ENCODE measurements around the gene CELSR3. TPM values are rescaled to one million over a fixed set of nuclear protein-coding genes. Genes with fewer than 3 reads are reported as not detected.

CELSR3 gene
- 10 to 100 TPM; 18.2 to 18.6 TPM for total RNA-seq

DNA sequence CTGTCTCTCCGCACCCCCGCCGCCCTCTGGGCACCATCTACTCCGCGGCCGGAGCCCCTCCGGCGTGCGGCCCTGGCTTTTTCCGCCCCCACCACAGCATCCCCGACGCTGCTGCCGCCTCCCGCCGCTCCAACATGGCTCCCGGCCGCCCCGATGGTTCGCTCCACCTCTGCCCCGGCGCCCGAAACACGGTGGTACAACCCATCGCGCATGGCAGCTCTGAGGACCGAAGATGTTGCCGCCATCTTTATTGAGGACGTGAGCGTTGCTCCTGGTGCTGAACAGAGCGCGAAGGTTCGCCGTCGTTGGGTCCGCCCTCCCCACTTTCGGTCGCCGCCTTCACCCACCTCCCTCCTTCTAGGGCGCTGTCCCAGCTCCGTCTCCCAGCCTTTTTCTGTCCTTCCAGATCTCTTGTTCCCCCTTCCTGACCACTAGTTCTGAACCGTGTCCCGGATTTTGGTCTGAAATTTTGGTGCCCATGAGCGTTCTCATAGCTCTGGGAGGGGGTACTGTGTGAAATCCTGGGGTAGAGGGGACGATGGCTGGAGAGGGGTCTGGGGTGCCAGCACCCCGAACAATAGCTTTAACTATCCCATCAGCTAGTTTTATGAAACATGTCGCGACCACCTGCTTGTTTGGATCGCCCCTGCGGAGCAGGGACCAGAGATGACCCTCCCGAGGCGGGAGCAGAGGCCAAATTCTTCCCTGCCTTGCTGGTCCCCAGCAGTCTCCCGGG lies at the start of gene CELSR3:
Gene CELSR3 (minus strand): TSS at position 134 of the 736 bp plus-strand sequence. CDS start 252 bp downstream, outside the sequence.
- peak; percentile 73 for DNase-seq
- peaks cover 43% of the 10 kb centered on the region for H3K27me3 Mint-ChIP-seq
- H3K36me3 Mint-ChIP-seq = peaks cover 5% of the 10 kb centered on the region
- no peaks in the 10 kb centered on the region for H3K9me3 Mint-ChIP-seq
- H3K4me3 Mint-ChIP-seq = peak within 1 kb of the TSS; percentile 83
- H3K4me1 Mint-ChIP-seq = peaks cover 11% of the 10 kb centered on the region
- H3K27ac Mint-ChIP-seq = peak within 1 kb of the TSS; percentile 84

GRCh38 chr3:48711727-48712126 lies 49.0 kb upstream of the CELSR3 start:
- H3K4me3 Mint-ChIP-seq = no peak overlapping the region
- H3K27me3 Mint-ChIP-seq = no peaks in the 10 kb centered on the region
- H3K36me3 Mint-ChIP-seq = peaks cover 25% of the 10 kb centered on the region
- DNase-seq = no peak
- peaks cover 63% of the 10 kb centered on the region for H3K4me1 Mint-ChIP-seq
- H3K9me3 Mint-ChIP-seq = no peaks in the 10 kb centered on the region
- H3K27ac Mint-ChIP-seq = peak overlapping the region; percentile 30

- H3K4me1 Mint-ChIP-seq = peaks cover 51% of the 10 kb centered on the region
- peaks cover 27% of the 10 kb centered on the region for H3K36me3 Mint-ChIP-seq
- no peak for DNase-seq
- H3K27ac Mint-ChIP-seq = peak overlapping the region; percentile 59
- H3K9me3 Mint-ChIP-seq = no peaks in the 10 kb centered on the region
- H3K27me3 Mint-ChIP-seq = no peaks in the 10 kb centered on the region
- no peak overlapping the region for H3K4me3 Mint-ChIP-seq
Observed at GRCh38 chr3:48709051-48709461, 46.4 kb upstream of the CELSR3 start.

DNA sequence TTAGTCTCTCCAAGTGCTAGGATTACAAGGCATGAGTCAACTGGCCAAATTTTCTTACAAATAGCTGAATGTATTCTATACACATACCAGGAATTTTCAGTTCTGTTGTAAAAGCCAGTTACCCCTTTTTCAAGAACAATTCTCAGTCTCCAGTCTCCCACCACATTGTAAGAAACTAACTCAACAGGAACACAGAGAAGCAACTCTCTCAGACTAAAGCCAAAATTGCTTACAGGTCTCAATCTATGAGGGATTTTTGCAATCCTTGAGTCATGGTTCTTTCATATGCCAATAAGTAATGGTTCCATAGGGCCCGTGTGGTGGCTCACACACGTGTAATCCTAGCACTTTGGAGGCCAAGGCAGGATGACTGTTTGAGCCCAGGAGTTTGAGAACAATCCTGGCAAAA lies 45.8 kb upstream of the CELSR3 start:
- Mint-ChIP-seq H3K9me3 (no peaks in the 10 kb centered on the region), H3K4me1 (peaks cover 51% of the 10 kb centered on the region), H3K36me3 (peaks cover 27% of the 10 kb centered on the region), H3K27me3 (no peaks in the 10 kb centered on the region), H3K4me3 (no peak overlapping the region), H3K27ac (no peak overlapping the region)
- no peak for DNase-seq

DNA sequence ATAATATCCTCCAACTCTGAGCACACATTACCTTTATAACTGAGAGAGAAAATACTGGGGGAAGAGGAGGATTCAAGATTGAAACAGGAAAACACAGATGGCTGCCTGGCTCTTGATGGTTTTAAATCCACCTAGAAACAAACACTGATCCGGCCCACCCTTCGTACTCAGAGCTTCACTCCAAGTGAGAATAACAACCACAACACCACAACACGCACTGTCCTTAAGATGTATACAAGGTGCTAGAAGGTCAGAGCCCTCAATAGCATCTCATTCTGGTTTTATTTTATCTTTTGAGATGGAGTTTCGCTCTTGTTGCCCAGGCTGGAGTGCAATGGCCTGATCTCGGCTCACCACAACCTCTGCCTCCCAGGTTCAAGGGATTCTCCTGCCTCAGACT lies 44.5 kb upstream of the CELSR3 start:
- Mint-ChIP-seq H3K36me3 (peaks cover 31% of the 10 kb centered on the region), H3K9me3 (no peaks in the 10 kb centered on the region), H3K4me3 (no peak overlapping the region), H3K27ac (no peak overlapping the region), H3K4me1 (peaks cover 54% of the 10 kb centered on the region), H3K27me3 (no peaks in the 10 kb centered on the region)
- DNase-seq = no peak

- H3K4me3 Mint-ChIP-seq = no peak overlapping the region
- no peaks in the 10 kb centered on the region for H3K9me3 Mint-ChIP-seq
- H3K36me3 Mint-ChIP-seq = peaks cover 33% of the 10 kb centered on the region
- DNase-seq = no peak
- H3K27ac Mint-ChIP-seq = no peak overlapping the region
- H3K4me1 Mint-ChIP-seq = peaks cover 34% of the 10 kb centered on the region
- no peaks in the 10 kb centered on the region for H3K27me3 Mint-ChIP-seq
Observed at GRCh38 chr3:48702320-48702920, 39.7 kb upstream of the CELSR3 start.

- no peak overlapping the region for H3K27ac Mint-ChIP-seq
- DNase-seq = no peak
- no peak overlapping the region for H3K4me3 Mint-ChIP-seq
- peaks cover 29% of the 10 kb centered on the region for H3K36me3 Mint-ChIP-seq
- H3K27me3 Mint-ChIP-seq = no peaks in the 10 kb centered on the region
- no peaks in the 10 kb centered on the region for H3K9me3 Mint-ChIP-seq
- peaks cover 36% of the 10 kb centered on the region for H3K4me1 Mint-ChIP-seq
Observed at GRCh38 chr3:48700731-48701405, 38.2 kb upstream of the CELSR3 start.

GRCh38 chr3:48698891-48699290 lies 36.2 kb upstream of the CELSR3 start:
- DNase-seq = no peak
- no peak overlapping the region for H3K4me3 Mint-ChIP-seq
- H3K4me1 Mint-ChIP-seq = peaks cover 35% of the 10 kb centered on the region
- no peaks in the 10 kb centered on the region for H3K27me3 Mint-ChIP-seq
- peaks cover 25% of the 10 kb centered on the region for H3K36me3 Mint-ChIP-seq
- H3K27ac Mint-ChIP-seq = no peak overlapping the region
- H3K9me3 Mint-ChIP-seq = no peaks in the 10 kb centered on the region

- peaks cover 34% of the 10 kb centered on the region for H3K4me1 Mint-ChIP-seq
- peaks cover 24% of the 10 kb centered on the region for H3K36me3 Mint-ChIP-seq
- no peaks in the 10 kb centered on the region for H3K9me3 Mint-ChIP-seq
- H3K27me3 Mint-ChIP-seq = no peaks in the 10 kb centered on the region
- no peak overlapping the region for H3K27ac Mint-ChIP-seq
- DNase-seq = no peak
- no peak overlapping the region for H3K4me3 Mint-ChIP-seq
Observed at GRCh38 chr3:48697952-48698351, 35.3 kb upstream of the CELSR3 start.

DNA sequence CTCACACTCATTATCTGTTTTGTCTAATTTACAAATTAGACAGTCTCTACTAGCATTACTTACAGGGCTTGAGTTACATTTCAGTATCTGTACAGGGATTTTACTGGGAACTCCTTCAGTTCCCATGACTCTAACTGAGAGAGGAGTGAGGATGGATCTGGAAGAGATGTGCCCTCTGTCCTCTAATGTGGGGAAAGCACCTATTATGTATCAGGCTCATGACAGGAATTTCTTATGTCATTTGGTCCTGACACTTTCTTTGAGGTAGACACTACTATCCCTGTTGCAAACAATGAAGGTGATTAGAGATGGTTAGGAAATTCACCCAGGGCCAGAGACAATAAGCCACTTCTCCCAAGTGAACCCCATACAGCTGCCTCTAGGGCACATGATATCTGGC lies 33.9 kb upstream of the CELSR3 start:
- H3K4me1 Mint-ChIP-seq = peaks cover 26% of the 10 kb centered on the region
- H3K27ac Mint-ChIP-seq = peak overlapping the region; percentile 25
- DNase-seq = no peak
- no peaks in the 10 kb centered on the region for H3K9me3 Mint-ChIP-seq
- H3K4me3 Mint-ChIP-seq = no peak overlapping the region
- H3K36me3 Mint-ChIP-seq = peaks cover 20% of the 10 kb centered on the region
- H3K27me3 Mint-ChIP-seq = no peaks in the 10 kb centered on the region

DNA sequence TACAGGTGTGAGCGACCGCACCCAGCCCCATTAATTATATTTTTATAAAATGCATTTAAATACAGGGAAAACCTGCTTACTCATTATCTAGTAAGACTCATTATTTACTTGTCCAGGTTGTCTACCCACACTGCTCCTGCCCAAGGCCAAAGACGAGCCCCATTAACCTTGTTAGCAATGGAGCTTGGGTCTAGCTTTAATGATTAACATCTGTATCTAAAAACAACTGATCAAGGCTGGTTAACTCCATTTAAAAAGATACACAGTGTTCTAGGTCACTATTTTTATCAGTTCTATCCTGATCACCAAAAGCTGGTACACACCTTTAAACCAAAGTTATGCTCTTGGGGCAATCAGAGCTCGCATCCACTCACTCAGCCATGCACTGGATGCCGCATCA lies 33.5 kb upstream of the CELSR3 start:
- Mint-ChIP-seq H3K4me3 (no peak overlapping the region), H3K4me1 (peaks cover 26% of the 10 kb centered on the region), H3K27ac (peak overlapping the region; percentile 25), H3K36me3 (peaks cover 20% of the 10 kb centered on the region), H3K27me3 (no peaks in the 10 kb centered on the region), H3K9me3 (no peaks in the 10 kb centered on the region)
- DNase-seq = no peak

DNA sequence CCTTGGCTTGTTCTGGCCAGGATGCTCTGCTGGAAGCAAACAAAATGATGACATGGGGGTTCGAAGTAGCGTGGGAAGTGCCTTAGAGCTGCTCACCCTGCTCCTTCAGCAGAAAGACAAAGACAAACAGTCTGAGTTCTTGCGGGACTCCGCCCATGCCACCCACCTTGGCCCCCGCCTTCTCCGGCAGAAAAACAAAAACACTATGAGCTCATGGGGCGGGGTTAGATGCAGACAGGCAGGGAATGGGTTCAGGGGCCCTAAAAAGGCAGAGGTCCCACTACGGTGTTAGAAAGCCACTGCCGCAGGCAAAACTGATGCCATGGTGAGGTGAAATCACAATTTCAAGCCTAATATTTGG lies 32.7 kb upstream of the CELSR3 start:
- no peak for DNase-seq
- Mint-ChIP-seq H3K27ac (no peak overlapping the region), H3K4me1 (peaks cover 26% of the 10 kb centered on the region)

GRCh38 chr3:48694610-48695392 lies 32.1 kb upstream of the CELSR3 start:
- Mint-ChIP-seq H3K4me3 (no peak overlapping the region), H3K27me3 (no peaks in the 10 kb centered on the region), H3K9me3 (no peaks in the 10 kb centered on the region), H3K27ac (peak overlapping the region; percentile 60), H3K36me3 (peaks cover 20% of the 10 kb centered on the region), H3K4me1 (peaks cover 21% of the 10 kb centered on the region)
- DNase-seq = no peak

More for the DNA sequence above, 32.7 kb upstream of the CELSR3 start:
- H3K27me3 Mint-ChIP-seq = no peaks in the 10 kb centered on the region
- no peaks in the 10 kb centered on the region for H3K9me3 Mint-ChIP-seq
- H3K4me3 Mint-ChIP-seq = no peak overlapping the region
- H3K36me3 Mint-ChIP-seq = peaks cover 20% of the 10 kb centered on the region

GRCh38 chr3:48693826-48694225 lies 31.1 kb upstream of the CELSR3 start:
- peaks cover 18% of the 10 kb centered on the region for H3K4me1 Mint-ChIP-seq
- DNase-seq = no peak
- no peak overlapping the region for H3K4me3 Mint-ChIP-seq
- no peaks in the 10 kb centered on the region for H3K27me3 Mint-ChIP-seq
- H3K36me3 Mint-ChIP-seq = peaks cover 14% of the 10 kb centered on the region
- H3K9me3 Mint-ChIP-seq = no peaks in the 10 kb centered on the region
- no peak overlapping the region for H3K27ac Mint-ChIP-seq

- DNase-seq = no peak
- peak overlapping the region; percentile 32 for H3K27ac Mint-ChIP-seq
- H3K4me1 Mint-ChIP-seq = peaks cover 15% of the 10 kb centered on the region
- H3K9me3 Mint-ChIP-seq = no peaks in the 10 kb centered on the region
- no peak overlapping the region for H3K4me3 Mint-ChIP-seq
- H3K27me3 Mint-ChIP-seq = no peaks in the 10 kb centered on the region
- peaks cover 12% of the 10 kb centered on the region for H3K36me3 Mint-ChIP-seq
Observed at GRCh38 chr3:48692551-48692950, 29.9 kb upstream of the CELSR3 start.
